Medulla oblongata (tissue), 1 donor: Measurements from ENCODE around the gene YIPF1.
"Not testable (repeated sequence)": the region's sequence is repeated elsewhere in the genome, so short reads cannot be mapped to it uniquely, and the experiment has no call there.

Source experiments
- DNase-seq: peaks from one replicate; pipeline ENCODE4 v3.0.0-alpha.2; 2015; ENCODE audit errors: extremely low spot score

YIPF1 gene

DNA sequence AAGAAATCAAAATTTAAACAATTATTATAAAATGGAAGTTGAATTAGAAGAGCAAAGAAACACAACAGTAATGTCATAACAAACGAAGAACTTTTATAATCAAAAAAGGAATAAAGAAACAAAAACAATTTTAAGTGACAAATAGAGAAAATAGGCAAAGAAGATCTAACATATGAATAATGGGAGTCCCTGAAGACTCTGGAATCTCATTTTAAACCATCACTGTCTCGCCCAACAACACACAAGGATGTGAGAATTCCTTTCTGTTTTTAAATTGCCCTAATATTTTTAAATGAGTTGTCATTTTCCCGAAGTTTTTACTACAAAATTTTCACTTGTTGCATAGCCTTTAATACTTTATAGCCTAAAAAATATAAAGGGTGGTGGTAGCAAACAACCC lies 47.2 kb downstream of the YIPF1 start:
- no peak for DNase-seq

DNA sequence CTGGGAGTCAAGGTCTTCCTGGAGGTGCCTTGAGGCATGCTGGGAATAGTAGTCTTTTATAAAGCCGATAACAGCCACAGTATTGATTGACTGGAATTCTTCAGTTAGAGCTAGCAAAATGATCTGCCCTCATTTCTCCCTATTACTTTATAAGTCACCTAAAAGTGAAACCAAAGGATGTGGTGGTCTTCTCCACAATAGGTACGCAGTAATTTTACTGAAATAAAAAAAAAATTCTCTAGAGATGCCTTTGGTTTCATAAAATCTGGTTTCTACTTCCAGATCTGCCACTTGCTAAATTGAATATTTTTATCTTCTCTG lies 51.0 kb downstream of the YIPF1 start:
- DNase-seq, result no peak

DNA sequence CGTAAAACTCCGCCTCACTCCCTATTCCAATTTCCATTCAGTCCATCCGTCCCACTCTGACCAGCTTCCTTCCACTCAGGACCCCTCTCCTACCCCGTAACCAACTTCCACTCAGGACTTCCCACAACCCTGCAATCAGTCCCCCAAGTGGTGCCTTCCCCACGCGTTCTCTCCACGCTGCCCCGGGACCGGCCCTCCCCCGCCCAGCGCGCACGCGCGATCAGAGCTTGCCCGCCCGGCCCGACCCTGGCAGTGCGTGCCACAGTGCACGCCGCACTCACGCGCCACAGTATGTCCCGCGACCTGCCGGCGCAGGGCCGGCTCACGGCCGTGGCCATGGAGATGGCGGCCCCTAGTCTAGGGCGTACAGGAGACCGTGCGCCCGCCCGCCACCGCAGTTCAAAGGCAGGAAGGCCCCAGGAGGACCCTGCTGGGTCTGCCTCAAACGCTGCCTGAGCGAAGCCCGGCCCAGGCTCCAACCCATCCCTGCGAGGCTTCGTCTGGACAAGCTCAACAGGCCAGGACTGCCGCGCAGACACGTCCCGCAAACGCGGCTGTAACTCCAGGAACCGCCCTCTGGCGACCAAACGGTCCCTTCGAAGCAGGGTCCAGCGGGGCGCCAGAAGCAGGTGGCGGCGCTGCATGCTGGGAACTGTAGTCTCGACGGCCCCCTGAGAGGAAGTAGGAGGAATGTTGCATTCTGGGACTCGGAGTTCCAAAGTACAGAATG lies 51.5 kb downstream of the YIPF1 start, which contains the start of gene NDC1:
NDC1 (minus strand) TSS at position 373 of the 730 bp plus-strand sequence; CDS start at position 338, 35 bp downstream.
- DNase-seq, result peak; percentile 99

DNA sequence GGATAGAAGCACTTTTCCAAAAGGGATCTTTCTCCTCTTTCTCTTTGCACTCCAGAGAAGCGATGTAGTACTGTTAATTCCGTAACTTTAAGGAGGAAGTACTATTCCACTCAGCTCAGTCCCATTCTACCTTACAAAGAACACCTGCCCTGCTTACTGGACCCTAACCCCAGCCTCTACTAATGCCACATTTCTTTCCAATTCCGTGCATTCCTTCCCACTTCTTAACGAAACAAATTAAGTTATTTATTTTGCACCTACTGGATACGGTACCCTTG lies 52.0 kb downstream of the YIPF1 start:
- no peak for DNase-seq

DNA sequence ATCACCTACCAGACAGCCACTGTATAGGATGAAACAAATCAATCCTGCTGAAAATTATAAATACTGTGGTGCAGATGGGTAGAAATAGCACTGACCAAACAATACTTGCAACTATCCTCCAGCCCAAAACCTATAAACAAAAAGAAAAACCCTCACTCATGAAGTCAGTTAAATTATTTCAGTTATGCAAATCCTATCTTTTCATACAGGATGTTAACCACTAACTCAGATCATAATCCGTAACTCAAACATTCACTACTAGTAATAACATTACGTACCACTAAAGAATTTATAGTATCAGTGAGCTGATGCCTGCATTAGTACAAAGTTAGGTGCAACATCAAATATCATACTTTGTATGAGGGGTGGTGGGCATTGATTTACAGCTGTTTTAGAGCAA lies 54.1 kb downstream of the YIPF1 start:
- DNase-seq, result no peak

DNA sequence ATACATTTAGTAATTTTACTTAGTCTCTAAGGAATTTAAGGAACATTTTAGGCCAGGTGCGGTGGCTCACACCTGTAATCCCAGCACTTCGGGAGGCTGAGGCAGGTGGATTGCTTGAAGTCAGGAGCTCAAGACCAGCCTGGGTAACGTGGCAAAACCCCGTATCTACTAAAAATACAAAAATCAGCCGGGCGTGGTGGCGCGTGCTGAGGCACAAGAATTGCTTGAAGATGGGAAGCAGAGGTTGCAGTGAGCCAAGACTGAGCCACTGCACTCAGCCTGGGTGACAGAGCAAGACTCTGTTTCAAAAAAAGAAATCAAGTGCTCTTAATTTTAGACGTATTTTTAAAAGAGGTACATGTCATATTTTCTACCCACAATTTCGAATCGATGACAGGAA lies 54.8 kb downstream of the YIPF1 start:
- DNase-seq, result no peak

DNA sequence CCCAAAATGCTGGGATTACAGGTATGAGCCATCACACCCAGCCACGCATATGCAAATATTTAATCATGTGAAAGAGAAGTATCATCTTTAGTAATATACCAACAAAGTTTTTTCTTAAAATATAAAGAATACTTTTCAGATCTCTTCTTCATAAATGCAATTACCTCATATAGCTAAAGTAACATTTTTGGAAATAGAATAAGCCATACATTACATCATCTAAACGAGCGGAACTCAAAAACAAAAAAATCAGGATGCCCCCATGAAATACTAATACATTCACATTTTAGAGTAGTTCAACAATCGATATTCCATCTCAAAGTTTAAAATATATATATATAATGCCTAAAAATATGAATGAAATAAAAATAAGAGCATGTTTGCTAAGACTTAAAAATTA lies 56.2 kb downstream of the YIPF1 start:
- no peak for DNase-seq

DNA sequence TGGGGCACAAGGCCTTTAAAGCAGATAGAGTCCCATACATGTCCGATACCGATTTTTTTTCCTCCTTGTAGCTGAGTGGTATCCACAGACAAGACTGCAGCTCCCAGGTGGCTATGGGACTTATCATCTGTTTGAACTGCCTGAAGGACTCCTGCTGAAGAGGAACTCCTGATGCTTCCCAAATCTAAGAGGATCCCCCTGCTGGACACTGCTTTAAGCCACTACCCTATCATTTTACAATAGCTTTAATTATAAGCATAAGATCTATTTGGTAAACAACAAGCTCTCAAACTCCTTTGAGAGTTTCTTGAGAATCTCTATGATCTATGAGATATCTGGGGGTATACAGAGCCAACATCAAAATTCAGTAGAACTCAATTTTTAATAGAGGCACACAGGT lies 63.2 kb downstream of the YIPF1 start:
- no peak for DNase-seq

DNA sequence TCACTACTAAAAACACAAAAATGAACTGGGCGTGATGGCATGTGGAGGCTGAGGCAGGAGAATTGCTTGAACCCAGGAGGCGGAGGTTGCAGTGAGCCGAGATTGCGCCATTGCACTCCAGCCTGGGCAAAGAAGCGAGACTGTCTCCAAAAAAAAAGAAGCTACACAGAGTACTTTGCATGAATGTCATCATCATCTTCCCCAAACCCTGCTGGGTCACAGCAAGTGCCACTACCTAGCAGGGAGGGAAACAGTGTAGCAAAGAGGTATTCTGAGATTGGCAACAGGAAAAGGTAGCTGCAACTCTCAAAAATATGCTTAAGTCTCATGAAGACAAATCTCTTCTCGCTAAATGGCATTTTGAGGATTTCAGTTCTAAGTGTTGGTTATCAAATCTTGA lies 64.3 kb downstream of the YIPF1 start:
- DNase-seq, result no peak

DNA sequence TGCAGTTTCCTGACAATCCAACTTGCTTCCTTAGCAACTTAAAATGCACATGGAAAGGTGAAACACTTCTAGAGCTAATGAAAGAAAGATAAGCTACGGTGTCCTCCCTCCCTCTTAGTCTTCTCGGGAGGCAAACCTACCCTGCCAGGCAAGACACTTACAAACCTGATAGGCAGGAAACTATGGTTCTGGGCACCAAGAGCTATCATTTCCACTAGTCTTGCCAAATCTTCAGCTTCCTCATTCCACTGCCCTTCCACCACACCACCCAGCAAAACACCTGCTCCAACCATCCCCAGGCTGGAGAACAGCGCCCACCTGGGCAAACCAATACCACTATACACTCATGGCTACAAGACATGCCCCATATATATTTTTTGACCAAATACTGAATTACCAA lies 66.7 kb downstream of the YIPF1 start:
- DNase-seq, result no peak

DNA sequence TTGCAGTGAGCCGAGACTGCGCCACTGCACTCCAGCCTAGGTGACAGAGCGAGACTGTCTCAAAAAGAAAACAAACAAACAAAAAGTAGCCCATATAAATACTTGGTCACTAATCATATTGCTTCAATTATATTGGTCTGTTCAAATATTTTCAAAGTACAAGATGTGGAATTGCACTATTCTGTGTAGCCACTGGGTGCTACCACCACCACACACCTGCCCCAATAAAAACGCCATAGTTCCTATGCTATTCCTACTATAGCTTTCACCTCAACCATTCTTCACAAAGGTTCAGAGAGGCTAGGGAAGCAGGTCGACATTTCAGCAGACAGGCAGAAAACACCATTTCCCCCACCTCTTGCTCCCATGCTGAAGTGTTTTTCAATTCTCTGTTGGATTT lies 68.2 kb downstream of the YIPF1 start:
- no peak for DNase-seq

DNA sequence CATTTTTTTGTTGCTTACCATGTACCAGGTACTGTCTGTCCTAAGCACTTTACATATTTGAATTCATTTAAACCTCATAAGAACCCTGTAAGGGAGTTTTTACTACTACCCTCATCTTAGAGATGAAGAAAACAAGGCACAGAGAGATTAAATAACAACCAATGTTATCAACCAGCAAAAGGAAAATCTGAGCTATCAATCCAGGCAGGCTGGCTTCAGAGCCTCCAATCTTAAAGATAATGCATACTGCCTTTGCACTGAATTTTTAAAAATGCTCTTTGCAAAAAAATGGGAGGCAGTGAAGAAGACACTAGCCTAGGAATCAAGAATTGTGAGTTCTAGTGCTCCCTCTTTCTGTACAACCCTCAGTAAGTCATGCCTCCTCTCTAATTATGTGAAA lies 70.2 kb downstream of the YIPF1 start:
- DNase-seq, result no peak

DNA sequence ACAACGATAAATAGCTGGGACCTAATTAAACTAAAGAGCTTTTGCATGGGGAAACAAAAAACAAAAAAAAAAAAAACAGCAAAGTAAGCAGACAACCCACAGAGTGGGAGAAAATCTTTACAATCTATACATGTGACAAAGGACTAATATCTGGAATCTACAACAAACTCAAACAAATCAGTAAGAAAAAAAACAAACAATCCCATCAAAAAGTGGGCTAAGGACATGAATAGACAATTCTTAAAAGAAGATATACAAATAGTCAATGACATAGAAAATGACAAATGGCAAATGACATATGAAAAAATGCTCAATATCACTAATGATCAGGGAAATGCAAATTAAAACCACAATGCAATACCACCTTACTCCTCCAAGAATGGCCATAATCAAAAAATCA lies 73.0 kb downstream of the YIPF1 start:
- DNase-seq, result not testable (repeated sequence)

DNA sequence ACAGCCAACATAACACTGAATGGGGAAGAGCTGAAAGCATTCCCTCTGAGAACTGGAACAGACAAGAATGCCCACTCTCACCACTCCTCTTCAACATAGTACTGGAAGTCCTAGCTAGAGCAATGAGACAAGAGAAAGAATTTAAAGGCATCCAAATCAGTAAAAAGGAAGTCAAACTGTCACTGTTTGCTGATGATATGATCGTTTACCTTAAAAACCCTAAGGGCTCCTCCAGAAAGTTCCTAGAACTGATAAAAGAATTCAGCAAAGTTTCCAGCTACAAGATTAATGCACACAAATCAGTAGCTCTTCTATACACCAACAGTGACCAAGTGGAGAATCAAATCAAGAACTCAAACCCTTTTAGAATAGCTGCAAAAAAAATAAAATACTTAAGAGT lies 74.1 kb downstream of the YIPF1 start:
- not testable (repeated sequence) for DNase-seq

DNA sequence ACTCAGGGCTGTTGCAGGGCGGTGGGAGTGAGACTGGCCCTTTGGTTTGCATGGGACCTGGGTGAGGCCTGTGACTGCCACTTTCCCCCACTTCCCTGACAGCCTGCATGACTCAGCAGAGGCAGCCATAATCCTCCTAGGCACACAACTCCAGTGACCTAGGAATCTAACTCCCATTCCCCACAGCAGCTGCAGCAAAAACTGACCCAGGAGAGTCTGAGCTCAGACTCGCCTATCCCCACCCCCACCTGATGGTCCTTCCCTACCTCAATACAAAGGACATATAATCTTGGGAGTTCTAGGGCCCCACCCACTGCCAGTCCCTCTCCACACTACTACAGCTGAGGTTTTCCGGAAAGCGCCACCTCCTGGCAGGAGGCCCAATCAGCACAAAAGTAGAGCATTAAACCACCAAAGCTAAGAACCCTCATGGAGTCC lies 78.2 kb downstream of the YIPF1 start:
- no peak for DNase-seq

DNA sequence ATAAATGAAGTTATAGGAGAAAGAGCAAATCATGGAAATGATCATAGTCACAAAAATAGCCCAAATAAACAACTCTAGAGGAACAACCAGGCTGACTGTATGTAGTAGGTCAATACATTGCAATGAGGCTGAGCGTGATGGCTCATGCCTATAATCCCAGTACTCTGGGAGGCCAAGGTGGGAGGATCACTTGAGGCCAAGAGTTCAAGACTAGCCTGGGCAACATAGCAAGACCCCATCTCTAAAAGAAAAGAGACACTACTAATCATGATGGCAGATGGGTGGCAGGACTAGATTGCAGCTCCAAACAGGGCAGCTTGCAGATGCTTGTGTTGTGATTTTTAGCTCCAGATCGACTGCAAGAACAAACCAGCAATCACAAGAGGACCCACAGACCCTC lies 79.1 kb downstream of the YIPF1 start:
- DNase-seq, result no peak

DNA sequence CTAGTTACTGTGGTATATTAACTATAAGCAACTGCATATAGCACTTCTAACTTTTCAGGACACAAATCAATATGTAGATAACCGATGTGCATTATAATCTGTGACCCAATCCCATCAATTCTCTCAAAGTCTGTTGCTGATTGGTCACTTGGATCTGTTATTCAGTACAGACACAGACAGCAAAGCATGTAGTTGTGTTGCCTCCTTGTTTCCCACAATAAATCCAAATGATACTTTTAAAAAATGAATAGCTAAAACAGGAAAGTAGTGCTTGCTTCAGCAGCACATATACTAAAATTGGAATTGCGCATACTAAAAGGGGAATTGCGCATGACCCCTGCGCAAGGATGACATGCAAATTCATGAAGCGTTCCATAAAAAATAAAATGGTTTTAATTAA lies 79.6 kb downstream of the YIPF1 start:
- no peak for DNase-seq

DNA sequence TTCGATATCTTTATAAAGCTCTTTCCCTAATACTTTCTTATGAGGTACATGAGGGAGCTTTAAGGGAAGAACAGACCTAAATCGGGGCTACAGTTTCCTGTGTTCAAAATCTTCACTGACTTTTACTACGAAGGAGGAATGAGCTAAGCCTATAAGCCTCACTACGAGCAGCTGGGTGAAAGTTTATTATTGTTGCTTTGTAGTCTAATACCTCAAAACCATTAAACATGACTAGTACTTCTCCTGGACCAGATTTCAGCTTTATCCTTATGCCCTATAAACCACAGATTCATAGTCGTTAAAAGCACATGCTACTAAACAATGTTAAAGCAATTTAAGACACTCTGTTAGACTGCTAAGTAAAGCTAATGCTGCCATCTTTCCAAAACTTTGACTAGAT lies 81.7 kb downstream of the YIPF1 start:
- no peak for DNase-seq

DNA sequence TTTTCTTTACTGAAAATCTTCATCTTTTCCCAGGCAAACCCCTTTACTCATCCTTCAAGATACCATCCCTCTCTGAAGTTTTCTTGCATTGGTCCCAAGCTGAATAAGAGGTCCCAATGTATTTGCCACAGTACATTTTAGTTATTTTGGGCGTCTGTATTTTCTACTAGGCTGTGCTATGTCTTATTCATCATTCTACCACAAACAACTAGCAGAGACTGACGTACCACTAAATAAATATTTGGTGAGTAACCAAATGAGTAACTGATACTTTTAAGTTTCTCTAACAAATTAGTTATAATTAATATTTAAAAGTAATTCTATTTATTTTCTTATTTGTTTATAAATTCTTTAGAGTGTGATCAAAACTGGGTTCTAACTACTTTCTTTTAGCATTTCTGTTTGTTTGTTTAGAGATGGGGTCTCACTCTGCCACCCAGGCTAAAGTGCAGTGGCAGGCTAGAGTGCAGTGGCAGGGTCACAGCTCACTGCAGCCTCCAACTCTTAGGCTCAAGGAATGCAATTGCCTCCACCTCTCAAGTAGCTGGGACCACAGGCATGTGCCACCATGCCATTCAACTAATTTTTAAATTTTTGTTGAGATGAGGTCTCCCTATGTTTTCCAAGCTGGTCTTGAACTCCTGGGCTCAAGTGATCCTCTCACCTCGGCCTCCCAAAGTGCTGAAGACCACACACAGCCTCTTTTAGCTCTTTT lies 84.6 kb downstream of the YIPF1 start:
- DNase-seq, result no peak

DNA sequence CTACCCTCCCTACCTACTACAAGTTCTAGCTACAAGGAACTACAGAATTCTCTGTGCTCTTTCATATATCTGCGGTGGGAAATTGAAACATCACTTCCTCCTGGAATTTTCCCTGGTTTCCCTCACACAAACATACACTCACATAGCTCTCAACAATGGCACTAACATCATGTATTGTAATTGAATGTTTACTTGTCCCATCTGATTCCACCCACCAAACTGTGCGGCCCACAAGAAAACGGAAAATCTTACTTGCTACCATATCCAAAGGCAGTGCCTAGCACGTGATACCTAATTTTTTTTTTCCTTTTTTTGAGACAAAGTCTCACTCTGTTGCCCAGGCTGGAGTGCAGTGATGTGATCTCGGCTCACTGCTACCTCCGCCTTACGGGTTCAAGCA lies 85.4 kb downstream of the YIPF1 start:
- DNase-seq, result no peak
